NT2/D1 (cell line): ENCODE data around the gene CCL22.

Experiments used
- SUZ12 ChIP-seq: IDR thresholded peaks from 2 replicates; pipeline ENCODE4 v1.6.1; 2011; ENCODE audit not compliant: insufficient read length, insufficient read depth; ENCODE audit errors: extremely low read depth
- YY1 ChIP-seq: IDR thresholded peaks from 2 replicates; pipeline ENCODE4 v1.6.1; 2011; ENCODE audit not compliant: insufficient read length, insufficient read depth

GRCh38 chr16:57356547-57356946 lies 2.0 kb upstream of the CCL22 start:
- TF ChIP-seq SUZ12 (no peak), YY1 (no peak)
